H9 (cell line): Measurements from ENCODE around the gene RSAD1. TPM values are rescaled to one million over a fixed set of nuclear protein-coding genes. Genes with fewer than 3 reads are reported as not detected.

ENCODE experiments used
- DNase-seq: peaks from one replicate; pipeline ENCODE4 v3.0.0-alpha.2; 2017
- H2AFZ ChIP-seq: one replicate; pipeline ENCODE4 v1.6.1; 2013; ENCODE audit warnings: mild to moderate bottlenecking, low read length, control low read depth, moderate library complexity
- H2AK5ac ChIP-seq: 2 replicates; pipeline ENCODE4 v1.6.1; 2013; ENCODE audit warnings: low read length, control low read depth, mixed read lengths; ENCODE audit not compliant: insufficient read length
- H2BK120ac ChIP-seq: one replicate; pipeline ENCODE4 v1.6.1; 2013; ENCODE audit warnings: low read depth, mild to moderate bottlenecking, low read length, control low read depth, inconsistent platforms; ENCODE audit not compliant: poor library complexity, severe bottlenecking
- H2BK12ac ChIP-seq: 2 replicates; pipeline ENCODE4 v1.6.1; 2013; ENCODE audit warnings: low read length, control low read depth, mixed read lengths, low read depth; ENCODE audit not compliant: insufficient read length
- H2BK15ac ChIP-seq: 2 replicates; pipeline ENCODE4 v1.6.1; 2013; ENCODE audit warnings: low read depth, low read length, control low read depth
- H2BK20ac ChIP-seq: one replicate; pipeline ENCODE4 v1.6.1; 2013; ENCODE audit warnings: low read depth, mild to moderate bottlenecking, low read length, control low read depth, inconsistent platforms; ENCODE audit not compliant: poor library complexity, severe bottlenecking
- H2BK5ac ChIP-seq: 2 replicates; pipeline ENCODE4 v1.6.1; 2013; ENCODE audit warnings: low read length, control low read depth, mixed read lengths; ENCODE audit not compliant: insufficient read length
- H3K14ac ChIP-seq: 2 replicates; pipeline ENCODE4 v1.6.1; 2013; ENCODE audit warnings: low read length, control low read depth; ENCODE audit not compliant: insufficient read depth
- H3K18ac ChIP-seq: 2 replicates; pipeline ENCODE4 v1.6.1; 2013; ENCODE audit warnings: low read depth, mild to moderate bottlenecking, mixed read lengths, low read length, control low read depth; ENCODE audit not compliant: insufficient read length
- H3K23ac ChIP-seq: 2 replicates; pipeline ENCODE4 v1.6.1; 2013; ENCODE audit warnings: low read length, control low read depth, mixed read lengths, low read depth; ENCODE audit not compliant: insufficient read length
- H3K23me2 ChIP-seq: 2 replicates; pipeline ENCODE4 v1.6.1; 2013; ENCODE audit warnings: low read depth, mild to moderate bottlenecking, mixed read lengths, low read length, control low read depth; ENCODE audit not compliant: insufficient read length, poor library complexity, severe bottlenecking
- H3K27ac ChIP-seq: 2 replicates; pipeline ENCODE4 v1.5.1; 2013; ENCODE audit warnings: low read length, control low read depth, mixed read lengths, low read depth; ENCODE audit not compliant: insufficient read length
- H3K27me3 ChIP-seq: 2 replicates; pipeline ENCODE4 v1.6.1; 2013; ENCODE audit warnings: low read length, control low read depth, inconsistent platforms; ENCODE audit not compliant: insufficient read depth
- H3K4ac ChIP-seq: 2 replicates; pipeline ENCODE4 v1.6.1; 2013; ENCODE audit warnings: low read depth, mild to moderate bottlenecking, control low read depth, inconsistent platforms, low read length, moderate library complexity
- H3K4me1 ChIP-seq: 2 replicates; pipeline ENCODE4 v1.6.1; 2013; ENCODE audit warnings: low read length, control low read depth, inconsistent platforms; ENCODE audit not compliant: insufficient read depth
- H3K4me2 ChIP-seq: 2 replicates; pipeline ENCODE4 v1.6.1; 2013; ENCODE audit warnings: low read length, control low read depth, mixed read lengths; ENCODE audit not compliant: insufficient read length, insufficient read depth
- H3K56ac ChIP-seq: 2 replicates; pipeline ENCODE4 v1.6.1; 2013; ENCODE audit warnings: low read depth, mild to moderate bottlenecking, mixed read lengths, low read length, control low read depth; ENCODE audit not compliant: insufficient read length
- H3K79me1 ChIP-seq: 2 replicates; pipeline ENCODE4 v1.6.1; 2013; ENCODE audit warnings: low read depth, mild to moderate bottlenecking, moderate library complexity, low read length, control low read depth, inconsistent platforms; ENCODE audit not compliant: insufficient read depth, poor library complexity, severe bottlenecking
- H3K79me2 ChIP-seq: 2 replicates; pipeline ENCODE4 v1.6.1; 2013; ENCODE audit warnings: low read length, control low read depth, inconsistent platforms; ENCODE audit not compliant: insufficient read depth
- H3K9ac ChIP-seq: 2 replicates; pipeline ENCODE4 v1.6.1; 2013; ENCODE audit warnings: low read length, control low read depth, mixed read lengths; ENCODE audit not compliant: insufficient read length; ENCODE audit errors: extremely low read depth
- H3K9me3 ChIP-seq: one replicate; pipeline ENCODE4 v1.6.1; 2013; ENCODE audit warnings: low read depth, low read length, inconsistent platforms; ENCODE audit not compliant: control insufficient read depth
- H3T11ph ChIP-seq: one replicate; pipeline ENCODE4 v1.6.1; 2013; ENCODE audit warnings: mild to moderate bottlenecking, low read length, control low read depth, inconsistent platforms
- H4K20me1 ChIP-seq: one replicate; pipeline ENCODE4 v1.6.1; 2013; ENCODE audit not compliant: control insufficient read depth, insufficient read length, insufficient read depth
- H4K5ac ChIP-seq: 2 replicates; pipeline ENCODE4 v1.6.1; 2013; ENCODE audit warnings: low read depth, mild to moderate bottlenecking, mixed read lengths, low read length, control low read depth; ENCODE audit not compliant: insufficient read length
- H4K8ac ChIP-seq: replicated peaks from 2 replicates; pipeline ENCODE4 v1.6.1; 2013; ENCODE audit warnings: low read length, control low read depth, mixed read lengths, low read depth; ENCODE audit not compliant: insufficient read length
- H4K91ac ChIP-seq: 2 replicates; pipeline ENCODE4 v1.6.1; 2013; ENCODE audit warnings: low read depth, mild to moderate bottlenecking, moderate library complexity, mixed read lengths, low read length, control low read depth; ENCODE audit not compliant: insufficient read length
- H3K27ac Mint-ChIP-seq, 3 experiments: 2 replicates in 2 of 3; 3 replicates in 1 of 3; pipeline ENCODE4 v1.8.0; 2020 to 2021; ENCODE audit warnings: mixed read lengths in 3 of 3, mild to moderate bottlenecking in 1 of 3, moderate library complexity in 1 of 3
- H3K27me3 Mint-ChIP-seq: 2 replicates; pipeline ENCODE4 v1.8.0; 2021; ENCODE audit warnings: low read depth, mild to moderate bottlenecking, moderate library complexity, mixed read lengths
- H3K36me3 Mint-ChIP-seq, 3 experiments: 2 replicates in 2 of 3; 3 replicates in 1 of 3; pipeline ENCODE4 v1.8.0; 2020 to 2021; ENCODE audit warnings: low read depth in 3 of 3, mixed read lengths in 3 of 3; ENCODE audit not compliant: insufficient read depth in 1 of 3
- H3K4me1 Mint-ChIP-seq, 2 experiments: 2 replicates each; pipeline ENCODE4 v1.8.0; 2020; ENCODE audit warnings: mixed read lengths in 2 of 2
- H3K4me3 Mint-ChIP-seq, 2 experiments: 2 replicates in 1 of 2; 3 replicates in 1 of 2; pipeline ENCODE4 v1.8.0; 2020 to 2021; ENCODE audit warnings: mild to moderate bottlenecking in 2 of 2, mixed read lengths in 2 of 2, moderate library complexity in 1 of 2
- H3K9me3 Mint-ChIP-seq, 2 experiments: 2 replicates in 1 of 2; 3 replicates in 1 of 2; pipeline ENCODE4 v1.8.0; 2020; ENCODE audit warnings: mild to moderate bottlenecking in 2 of 2, mixed read lengths in 2 of 2, moderate library complexity in 1 of 2
- CTCF ChIP-seq: fragments of 200-600 bp; sonication (generic); conservative IDR thresholded peaks from 3 replicates; pipeline ENCODE4 v1.8.0; 2021; ENCODE audit warnings: antibody characterized with exemption, mild to moderate bottlenecking
- WGBS: extraction: QIAGEN DNeasy Blood & Tissue Kit; methylation state at CpG from one replicate; pipeline ENCODE4 v1.1.7; 2013; ENCODE audit warnings: missing lambda C conversion rate, low lambda C conversion rate, mixed read lengths; ENCODE audit not compliant: insufficient read length; ENCODE audit errors: extremely low coverage; 5-methylcytosine and 5-hydroxymethylcytosine counted together
- total RNA-seq: library from RNA; stranded (reverse); gene quantifications from 2 replicates; pipeline ENCODE4 v1.2.1, GENCODE V29; 2021

Gene RSAD1
- total RNA-seq, 1 experiment from 2014 or later = 27.9 TPM

- no peak overlapping the region for H4K5ac ChIP-seq
- H3K56ac ChIP-seq = no peak overlapping the region
- H3K9ac ChIP-seq = no peak overlapping the region
- no peak overlapping the region for H3K4ac ChIP-seq
- no peaks in the 10 kb centered on the region for H3K9me3 Mint-ChIP-seq
- no peak overlapping the region for H2BK120ac ChIP-seq
- no peaks in the 10 kb centered on the region for H3K9me3 ChIP-seq
- no peaks in the 10 kb centered on the region for H3K79me2 ChIP-seq
- H3K4me1 Mint-ChIP-seq = peaks cover 2 to 6% of the 10 kb centered on the region in 2 experiments; a peak in 3 of 4 replicates
- no peak for DNase-seq
- no peak overlapping the region for H3K4me2 ChIP-seq
- no peak overlapping the region for H3K14ac ChIP-seq
- H2AK5ac ChIP-seq = no peak overlapping the region
- H3K27ac ChIP-seq = no peak overlapping the region
- H3K79me1 ChIP-seq = no peaks in the 10 kb centered on the region
- no peak overlapping the region for H2AFZ ChIP-seq
- no peak overlapping the region for H3K4me3 Mint-ChIP-seq
- H3T11ph ChIP-seq = no peak overlapping the region
- H4K8ac ChIP-seq = no peak overlapping the region
- no peak overlapping the region for H4K91ac ChIP-seq
- no peaks in the 10 kb centered on the region for H3K4me1 ChIP-seq
- H2BK20ac ChIP-seq = no peak overlapping the region
- H3K23ac ChIP-seq = no peak overlapping the region
- no peaks in the 10 kb centered on the region for H3K36me3 Mint-ChIP-seq
- no peak for TF ChIP-seq CTCF
- no peak overlapping the region for H2BK5ac ChIP-seq
- no peaks in the 10 kb centered on the region for H3K27me3 ChIP-seq
- H4K20me1 ChIP-seq = no peaks in the 10 kb centered on the region
- H2BK12ac ChIP-seq = no peak overlapping the region
- H3K18ac ChIP-seq = no peak overlapping the region
- H2BK15ac ChIP-seq = no peak overlapping the region
- no peaks in the 10 kb centered on the region for H3K23me2 ChIP-seq
- WGBS = no CpG with 5 or more reads among the region's 8 CpGs
- H3K27me3 Mint-ChIP-seq = peaks cover 3% of the 10 kb centered on the region; the same call in 1 of the 2 replicates
- H3K27ac Mint-ChIP-seq = no peak overlapping the region
Observed at GRCh38 chr17:50495217-50495823, 16.7 kb downstream of the RSAD1 start.
